K562 (cell line): Measurements from ENCODE around the gene NKAPL. TPM values are rescaled to one million over a fixed set of nuclear protein-coding genes. Genes with fewer than 3 reads are reported as not detected.

ENCODE experiments used
- BDP1 ChIP-seq: IDR thresholded peaks from 3 replicates; pipeline ENCODE4 v1.6.1; 2011; ENCODE audit not compliant: insufficient read length, insufficient read depth
- ETV1 ChIP-seq: fragments of 450-650 bp; conservative IDR thresholded peaks from 2 replicates; pipeline ENCODE4 v1.6.1; 2016; ENCODE audit warnings: missing genetic modification characterization, control low read depth, low read depth, missing compliant biosample characterization
- ETV6 ChIP-seq, 3 experiments: fragments of 150-350 bp in 1 of 3; sonication (generic) in 1 of 3; formaldehyde crosslinking in 1 of 3; IDR thresholded peaks; 2 replicates each; pipeline versions ENCODE4 v1.6.1 to v1.8.0; 2014 to 2022; ENCODE audit warnings: borderline replicate concordance in 2 of 3, low read depth in 2 of 3, antibody characterized with exemption in 1 of 3, low read length in 1 of 3, mild to moderate bottlenecking in 1 of 3, missing genetic modification reagents in 1 of 3
- FOXP1 ChIP-seq: sonication (generic); formaldehyde crosslinking; IDR thresholded peaks from 2 replicates; pipeline ENCODE4 v1.8.0; 2022; ENCODE audit warnings: mild to moderate bottlenecking, missing genetic modification reagents
- HDAC3 ChIP-seq: fragments of 450-650 bp; IDR thresholded peaks from 2 replicates; pipeline ENCODE4 v1.6.1; 2018; ENCODE audit warnings: borderline replicate concordance, mild to moderate bottlenecking, moderate library complexity; ENCODE audit not compliant: partially characterized antibody
- MECOM ChIP-seq: fragments of 250-450 bp; sonication (Bioruptor Pico); IDR thresholded peaks from 2 replicates; pipeline ENCODE4 v1.8.0; 2022; ENCODE audit warnings: inconsistent platforms
- NELFE ChIP-seq: IDR thresholded peaks from 2 replicates; pipeline ENCODE4 v1.6.1; 2011; ENCODE audit warnings: mild to moderate bottlenecking; ENCODE audit not compliant: insufficient read depth, insufficient read length
- NFE2 ChIP-seq: IDR thresholded peaks from 2 replicates; pipeline ENCODE4 v1.6.1; 2014; ENCODE audit warnings: antibody characterized with exemption, low read depth
- PHB ChIP-seq: fragments of 250-450 bp; sonication (Bioruptor Pico); IDR thresholded peaks from 2 replicates; pipeline ENCODE4 v1.5.0; 2021
- PYGO2 ChIP-seq: fragments of 450-650 bp; IDR thresholded peaks from 2 replicates; pipeline ENCODE4 v1.6.1; 2016; ENCODE audit warnings: mild to moderate bottlenecking, missing genetic modification characterization, moderate library complexity, missing compliant biosample characterization
- TAF1 ChIP-seq: IDR thresholded peaks from 2 replicates; pipeline ENCODE4 v1.6.1; 2011; ENCODE audit warnings: mild to moderate bottlenecking, low read length, moderate library complexity; ENCODE audit not compliant: insufficient read depth, control insufficient read depth, severe bottlenecking; ENCODE audit errors: extremely low read depth
- TOE1 ChIP-seq, 2 experiments: fragments of 450-650 bp in 1 of 2; sonication (generic) in 1 of 2; formaldehyde crosslinking in 1 of 2; IDR thresholded peaks; 2 replicates each; pipeline versions ENCODE4 v1.7.1 to v1.8.0; 2016 to 2022; ENCODE audit warnings: borderline replicate concordance in 2 of 2, mild to moderate bottlenecking in 2 of 2, antibody characterized with exemption in 1 of 2, inconsistent platforms in 1 of 2, low read depth in 1 of 2, missing genetic modification reagents in 1 of 2, moderate library complexity in 1 of 2
- ZBTB17 ChIP-seq: fragments of 450-650 bp; formaldehyde crosslinking; IDR thresholded peaks from 2 replicates; pipeline ENCODE4 v1.4.0; 2020; ENCODE audit warnings: mild to moderate bottlenecking
- ZNF347 ChIP-seq: fragments of 450-650 bp; formaldehyde crosslinking; IDR thresholded peaks from 2 replicates; pipeline ENCODE4 v1.4.0; 2020; ENCODE audit warnings: low read depth, mild to moderate bottlenecking, moderate library complexity
- ZNF77 ChIP-seq: fragments of 250-450 bp; sonication (Bioruptor Pico); IDR thresholded peaks from 2 replicates; pipeline ENCODE4 v1.5.0; 2020
- polyA plus RNA-seq, 8 experiments: library from polyadenylated mRNA; depleted of rRNA in 4 of 8; stranded (reverse) in 5 of 8; unstranded in 3 of 8; fragments of >200 nt; fragmentation: Nextera tagmentation in 2 of 8; fragmentation: Illumina TruSeq in 1 of 8; extraction: Ambion mirVana in 2 of 8; extraction: Trizol in 1 of 8; gene quantifications; 2 replicates each; pipeline versions ENCODE4 v1.2.1 to v1.2.3, GENCODE V29; 2011 to 2014; ENCODE audit warnings: inconsistent platforms in 1 of 8, missing spikeins in 1 of 8
- total RNA-seq, 7 experiments: library from RNA; depleted of rRNA in 6 of 7; stranded (reverse); fragments of >200 nt in 6 of 7; fragmentation: Illumina TruSeq in 2 of 7; extraction: Trizol in 2 of 7; gene quantifications; 2 replicates each; pipeline versions ENCODE4 v1.2.1 to v1.2.3, GENCODE V29; 2011 to 2021; ENCODE audit warnings: low replicate concordance in 1 of 7
- TF ChIP-seq, protein P1 (sequence below): sonication (generic); formaldehyde crosslinking; IDR thresholded peaks from 2 replicates; pipeline ENCODE4 v1.8.0; 2022; ENCODE audit warnings: missing genetic modification reagents, mild to moderate bottlenecking, borderline replicate concordance
- TF ChIP-seq, protein P2 (sequence below): fragments of 450-650 bp; IDR thresholded peaks from 2 replicates; pipeline ENCODE4 v1.6.1; 2017; ENCODE audit warnings: antibody characterized with exemption
- TF ChIP-seq, protein P3 (sequence below), 2 experiments: fragments of 450-650 bp in 1 of 2; IDR thresholded peaks; 2 replicates each; pipeline ENCODE4 v1.6.1; 2011 to 2017; ENCODE audit warnings: low read depth in 2 of 2, antibody characterized with exemption in 1 of 2, borderline replicate concordance in 1 of 2, low read length in 1 of 2, mild to moderate bottlenecking in 1 of 2, mixed read lengths in 1 of 2; ENCODE audit not compliant: control insufficient read depth in 1 of 2

NKAPL gene
- total and polyA plus RNA-seq, 9 of the 15 experiments (the other 6 are each of a cell fraction or from before 2014, with no cell fraction given) = not detected

DNA sequence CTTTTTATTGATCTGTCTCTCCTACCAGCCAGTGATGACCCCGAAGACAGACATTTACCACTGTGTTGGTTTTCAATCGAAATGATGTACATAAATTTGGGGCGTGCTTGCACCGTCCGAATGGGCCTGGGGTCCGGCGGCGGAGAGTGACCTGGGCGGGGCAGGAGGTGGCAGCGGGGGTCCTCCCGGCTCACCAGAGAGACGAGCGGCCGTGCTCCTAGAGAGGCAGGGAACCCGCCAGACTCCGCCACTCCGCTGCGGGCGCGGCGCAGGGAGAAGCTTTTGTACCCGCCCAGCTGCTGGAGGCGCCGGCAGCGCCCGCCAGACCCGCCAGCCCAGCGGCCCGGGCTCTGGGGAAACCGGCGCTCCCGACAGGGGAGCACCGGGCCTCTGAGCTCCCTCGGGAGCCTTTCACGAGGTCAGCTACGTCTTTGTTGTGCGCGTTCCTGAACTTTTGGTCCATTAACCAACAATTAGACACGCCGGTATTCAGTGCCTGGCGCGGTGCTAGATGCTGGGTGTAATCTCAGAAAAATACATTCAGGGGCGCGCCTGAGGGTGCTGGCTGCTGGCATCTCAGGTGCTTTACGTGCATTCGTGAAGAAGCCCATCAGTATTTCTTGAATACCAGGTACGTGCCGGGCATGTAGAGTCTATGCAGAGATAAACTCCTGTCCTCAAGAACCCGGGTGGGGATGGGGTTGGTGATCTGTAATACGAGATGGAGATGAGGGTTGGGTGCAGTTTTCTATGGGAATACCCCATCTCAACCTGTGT lies 22.4 kb downstream of the NKAPL start, which contains the start of gene PGBD1 (continued):
- TF ChIP-seq, protein P1, sequence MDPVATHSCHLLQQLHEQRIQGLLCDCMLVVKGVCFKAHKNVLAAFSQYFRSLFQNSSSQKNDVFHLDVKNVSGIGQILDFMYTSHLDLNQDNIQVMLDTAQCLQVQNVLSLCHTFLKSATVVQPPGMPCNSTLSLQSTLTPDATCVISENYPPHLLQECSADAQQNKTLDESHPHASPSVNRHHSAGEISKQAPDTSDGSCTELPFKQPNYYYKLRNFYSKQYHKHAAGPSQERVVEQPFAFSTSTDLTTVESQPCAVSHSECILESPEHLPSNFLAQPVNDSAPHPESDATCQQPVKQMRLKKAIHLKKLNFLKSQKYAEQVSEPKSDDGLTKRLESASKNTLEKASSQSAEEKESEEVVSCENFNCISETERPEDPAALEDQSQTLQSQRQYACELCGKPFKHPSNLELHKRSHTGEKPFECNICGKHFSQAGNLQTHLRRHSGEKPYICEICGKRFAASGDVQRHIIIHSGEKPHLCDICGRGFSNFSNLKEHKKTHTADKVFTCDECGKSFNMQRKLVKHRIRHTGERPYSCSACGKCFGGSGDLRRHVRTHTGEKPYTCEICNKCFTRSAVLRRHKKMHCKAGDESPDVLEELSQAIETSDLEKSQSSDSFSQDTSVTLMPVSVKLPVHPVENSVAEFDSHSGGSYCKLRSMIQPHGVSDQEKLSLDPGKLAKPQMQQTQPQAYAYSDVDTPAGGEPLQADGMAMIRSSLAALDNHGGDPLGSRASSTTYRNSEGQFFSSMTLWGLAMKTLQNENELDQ (CRISPR knock-in tag) = no peak
- TF ChIP-seq ZNF347 (CRISPR knock-in tag) = no peak
- TF ChIP-seq ZBTB17 (CRISPR knock-in tag) = no peak
- TF ChIP-seq NELFE = no peak
- TF ChIP-seq MECOM (CRISPR knock-in tag) = no peak
- TF ChIP-seq TAF1 = peak; percentile 92
- TF ChIP-seq HDAC3 = no peak
- TF ChIP-seq NFE2 = no peak
- TF ChIP-seq ETV6 (IDR thresholded peaks at IDR 0.05; ENCODE audit: borderline replicate concordance in 1 of 2, low read depth in 2 of 2, low read length in 1 of 2) = no peak
- no peak for TF ChIP-seq ETV6 (CRISPR knock-in tag; IDR thresholded peaks at IDR 0.05; ENCODE audit: borderline replicate concordance)
- TF ChIP-seq TOE1 (IDR thresholded peaks at IDR 0.05; ENCODE audit: borderline replicate concordance) = no peak
- no peak for TF ChIP-seq TOE1 (CRISPR knock-in tag; IDR thresholded peaks at IDR 0.05; ENCODE audit: borderline replicate concordance, low read depth)
- TF ChIP-seq PYGO2 = no peak
- TF ChIP-seq ETV1 (tag) = no peak
- TF ChIP-seq ZNF77 = no peak
- TF ChIP-seq, protein P2, sequence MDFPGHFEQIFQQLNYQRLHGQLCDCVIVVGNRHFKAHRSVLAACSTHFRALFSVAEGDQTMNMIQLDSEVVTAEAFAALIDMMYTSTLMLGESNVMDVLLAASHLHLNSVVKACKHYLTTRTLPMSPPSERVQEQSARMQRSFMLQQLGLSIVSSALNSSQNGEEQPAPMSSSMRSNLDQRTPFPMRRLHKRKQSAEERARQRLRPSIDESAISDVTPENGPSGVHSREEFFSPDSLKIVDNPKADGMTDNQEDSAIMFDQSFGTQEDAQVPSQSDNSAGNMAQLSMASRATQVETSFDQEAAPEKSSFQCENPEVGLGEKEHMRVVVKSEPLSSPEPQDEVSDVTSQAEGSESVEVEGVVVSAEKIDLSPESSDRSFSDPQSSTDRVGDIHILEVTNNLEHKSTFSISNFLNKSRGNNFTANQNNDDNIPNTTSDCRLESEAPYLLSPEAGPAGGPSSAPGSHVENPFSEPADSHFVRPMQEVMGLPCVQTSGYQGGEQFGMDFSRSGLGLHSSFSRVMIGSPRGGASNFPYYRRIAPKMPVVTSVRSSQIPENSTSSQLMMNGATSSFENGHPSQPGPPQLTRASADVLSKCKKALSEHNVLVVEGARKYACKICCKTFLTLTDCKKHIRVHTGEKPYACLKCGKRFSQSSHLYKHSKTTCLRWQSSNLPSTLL = no peak
- no peak; the same call in 1 of the 2 replicates for TF ChIP-seq FOXP1 (CRISPR knock-in tag)
- no peak for TF ChIP-seq BDP1
- TF ChIP-seq, protein P3, sequence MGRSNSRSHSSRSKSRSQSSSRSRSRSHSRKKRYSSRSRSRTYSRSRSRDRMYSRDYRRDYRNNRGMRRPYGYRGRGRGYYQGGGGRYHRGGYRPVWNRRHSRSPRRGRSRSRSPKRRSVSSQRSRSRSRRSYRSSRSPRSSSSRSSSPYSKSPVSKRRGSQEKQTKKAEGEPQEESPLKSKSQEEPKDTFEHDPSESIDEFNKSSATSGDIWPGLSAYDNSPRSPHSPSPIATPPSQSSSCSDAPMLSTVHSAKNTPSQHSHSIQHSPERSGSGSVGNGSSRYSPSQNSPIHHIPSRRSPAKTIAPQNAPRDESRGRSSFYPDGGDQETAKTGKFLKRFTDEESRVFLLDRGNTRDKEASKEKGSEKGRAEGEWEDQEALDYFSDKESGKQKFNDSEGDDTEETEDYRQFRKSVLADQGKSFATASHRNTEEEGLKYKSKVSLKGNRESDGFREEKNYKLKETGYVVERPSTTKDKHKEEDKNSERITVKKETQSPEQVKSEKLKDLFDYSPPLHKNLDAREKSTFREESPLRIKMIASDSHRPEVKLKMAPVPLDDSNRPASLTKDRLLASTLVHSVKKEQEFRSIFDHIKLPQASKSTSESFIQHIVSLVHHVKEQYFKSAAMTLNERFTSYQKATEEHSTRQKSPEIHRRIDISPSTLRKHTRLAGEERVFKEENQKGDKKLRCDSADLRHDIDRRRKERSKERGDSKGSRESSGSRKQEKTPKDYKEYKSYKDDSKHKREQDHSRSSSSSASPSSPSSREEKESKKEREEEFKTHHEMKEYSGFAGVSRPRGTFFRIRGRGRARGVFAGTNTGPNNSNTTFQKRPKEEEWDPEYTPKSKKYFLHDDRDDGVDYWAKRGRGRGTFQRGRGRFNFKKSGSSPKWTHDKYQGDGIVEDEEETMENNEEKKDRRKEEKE (IDR thresholded peaks at IDR 0.05; ENCODE audit: borderline replicate concordance in 1 of 2, control insufficient read depth in 1 of 2, low read depth in 2 of 2, low read length in 1 of 2) = no peak
- TF ChIP-seq PHB (CRISPR knock-in tag) = no peak
